ENCODE data around the gene NBPF1. TPM values are rescaled to one million over a fixed set of nuclear protein-coding genes. Genes with fewer than 3 reads are reported as not detected.

Gene NBPF1
- total RNA-seq, 1 donor from 2014 or later = 11.7 TPM

Other genes starting within 250 kb of the NBPF1 start
- 91.1 TPM for gene SZRD1, start 246.3 kb downstream of the NBPF1 start, total RNA-seq
- not detected for gene SPATA21, start 176.1 kb downstream of the NBPF1 start, total RNA-seq
- 14.6 TPM for gene NECAP2, start 172.8 kb downstream of the NBPF1 start, total RNA-seq
- 9,391 TPM for gene RNU1-1, start 99.3 kb downstream of the NBPF1 start, total RNA-seq
- gene RNU1-3, start 53.4 kb upstream of the NBPF1 start, total RNA-seq = 9,391 TPM
- gene RNU1-4, start 127.0 kb upstream of the NBPF1 start, total RNA-seq = 9,391 TPM